NB4 (cell line): Measurements from ENCODE around the gene ATXN3.

ENCODE experiments used
- MAX ChIP-seq: IDR thresholded peaks from 2 replicates; pipeline ENCODE4 v1.6.1; 2011; ENCODE audit warnings: low read depth, low read length
- MYC ChIP-seq: IDR thresholded peaks from 2 replicates; pipeline ENCODE4 v1.6.1; 2011; ENCODE audit warnings: low read depth, low read length
- POLR2A ChIP-seq: IDR thresholded peaks from 2 replicates; pipeline ENCODE4 v1.6.1; 2011; ENCODE audit warnings: mild to moderate bottlenecking; ENCODE audit not compliant: insufficient read length; ENCODE audit errors: extremely low read depth
- TF ChIP-seq, protein P1 (sequence below): IDR thresholded peaks from one replicate; pipeline ENCODE4 v1.5.1; 2012; ENCODE audit warnings: low read depth, low read length

DNA sequence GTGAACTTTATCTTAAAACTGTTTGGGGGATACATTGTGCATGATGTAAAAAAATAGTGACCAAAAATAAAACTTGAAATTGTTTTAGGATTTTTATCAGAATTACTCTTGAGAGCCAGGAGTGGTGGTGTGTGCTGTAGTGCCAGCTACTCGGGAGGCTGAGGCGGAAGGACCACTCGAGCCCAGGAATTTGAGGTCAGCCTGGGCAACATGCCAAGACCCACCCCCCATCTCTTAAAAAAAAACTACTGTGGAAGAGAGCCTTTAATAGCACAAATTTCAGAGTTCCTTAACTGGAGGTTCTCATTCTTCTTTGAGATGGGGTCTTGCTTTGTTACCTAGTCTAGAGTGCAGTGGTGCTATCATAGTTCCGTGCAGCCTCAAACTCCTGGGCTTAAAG is 36.9 kb upstream of the ATXN3 start:
- TF ChIP-seq, protein P1, sequence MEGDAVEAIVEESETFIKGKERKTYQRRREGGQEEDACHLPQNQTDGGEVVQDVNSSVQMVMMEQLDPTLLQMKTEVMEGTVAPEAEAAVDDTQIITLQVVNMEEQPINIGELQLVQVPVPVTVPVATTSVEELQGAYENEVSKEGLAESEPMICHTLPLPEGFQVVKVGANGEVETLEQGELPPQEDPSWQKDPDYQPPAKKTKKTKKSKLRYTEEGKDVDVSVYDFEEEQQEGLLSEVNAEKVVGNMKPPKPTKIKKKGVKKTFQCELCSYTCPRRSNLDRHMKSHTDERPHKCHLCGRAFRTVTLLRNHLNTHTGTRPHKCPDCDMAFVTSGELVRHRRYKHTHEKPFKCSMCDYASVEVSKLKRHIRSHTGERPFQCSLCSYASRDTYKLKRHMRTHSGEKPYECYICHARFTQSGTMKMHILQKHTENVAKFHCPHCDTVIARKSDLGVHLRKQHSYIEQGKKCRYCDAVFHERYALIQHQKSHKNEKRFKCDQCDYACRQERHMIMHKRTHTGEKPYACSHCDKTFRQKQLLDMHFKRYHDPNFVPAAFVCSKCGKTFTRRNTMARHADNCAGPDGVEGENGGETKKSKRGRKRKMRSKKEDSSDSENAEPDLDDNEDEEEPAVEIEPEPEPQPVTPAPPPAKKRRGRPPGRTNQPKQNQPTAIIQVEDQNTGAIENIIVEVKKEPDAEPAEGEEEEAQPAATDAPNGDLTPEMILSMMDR, result no peak
- no peak for TF ChIP-seq POLR2A
- no peak for TF ChIP-seq MAX
- no peak for TF ChIP-seq MYC
